GM23338 (cell line): ENCODE results near the gene NPC2. TPM values are rescaled to one million over a fixed set of nuclear protein-coding genes. Genes with fewer than 3 reads are reported as not detected.

ENCODE experiments used
- ATAC-seq: fragments of 200-7000 bp; cut with Tn5 transposase; 3 replicates; pipeline ENCODE4 v1.9.1; 2020
- DNase-seq: peaks from one replicate; pipeline ENCODE4 v3.0.0-alpha.2; 2015; ENCODE audit warnings: low spot score
- H2AFZ ChIP-seq: fragments of 200-600 bp; sonication (generic); 2 replicates; pipeline ENCODE4 v1.8.0; 2016; ENCODE audit warnings: antibody characterized with exemption, mild to moderate bottlenecking, moderate library complexity
- H3F3A ChIP-seq: fragments of 200-600 bp; sonication (generic); replicated peaks from 2 replicates; pipeline ENCODE4 v1.8.0; 2017; ENCODE audit warnings: antibody characterized with exemption, mixed run types, low read depth
- H3K27ac ChIP-seq: fragments of 200-600 bp; sonication (generic); 2 replicates; pipeline ENCODE4 v1.6.1; 2016; ENCODE audit warnings: low read depth
- H3K27me3 ChIP-seq: fragments of 200-600 bp; sonication (generic); 2 replicates; pipeline ENCODE4 v1.8.0; 2016; ENCODE audit warnings: mild to moderate bottlenecking, mixed run types, moderate library complexity; ENCODE audit not compliant: insufficient read depth
- H3K36me3 ChIP-seq: fragments of 200-600 bp; sonication (generic); 2 replicates; pipeline ENCODE4 v1.8.0; 2016; ENCODE audit warnings: mild to moderate bottlenecking; ENCODE audit not compliant: insufficient read depth
- H3K4me1 ChIP-seq: fragments of 200-600 bp; sonication (generic); 2 replicates; pipeline ENCODE4 v1.8.0; 2016; ENCODE audit warnings: mild to moderate bottlenecking, moderate library complexity; ENCODE audit not compliant: insufficient read depth
- H3K4me2 ChIP-seq: fragments of 200-600 bp; sonication (generic); 2 replicates; pipeline ENCODE4 v1.7.1; 2017; ENCODE audit warnings: mixed run types
- H3K4me3 ChIP-seq: fragments of 200-600 bp; sonication (generic); 2 replicates; pipeline ENCODE4 v1.6.1; 2016; ENCODE audit warnings: mixed run types
- H3K79me2 ChIP-seq: fragments of 200-600 bp; sonication (generic); replicated peaks from 2 replicates; pipeline ENCODE4 v1.8.0; 2017; ENCODE audit warnings: mild to moderate bottlenecking; ENCODE audit not compliant: insufficient read depth
- H3K9me2 ChIP-seq: fragments of 200-600 bp; sonication (generic); 2 replicates; pipeline ENCODE4 v1.8.0; 2017; ENCODE audit not compliant: insufficient read depth
- H4K20me1 ChIP-seq: fragments of 200-600 bp; sonication (generic); replicated peaks from 2 replicates; pipeline ENCODE4 v1.8.0; 2017; ENCODE audit warnings: mild to moderate bottlenecking; ENCODE audit not compliant: insufficient read depth
- H3K27ac Mint-ChIP-seq: 2 replicates; pipeline ENCODE4 v1.8.0; 2020; ENCODE audit warnings: inconsistent platforms, mild to moderate bottlenecking, moderate library complexity, mixed read lengths
- H3K27me3 Mint-ChIP-seq: 3 replicates; pipeline ENCODE4 v1.8.0; 2022; ENCODE audit warnings: low read depth, mild to moderate bottlenecking, moderate library complexity, mixed read lengths, inconsistent platforms; ENCODE audit not compliant: insufficient read depth, poor library complexity
- H3K36me3 Mint-ChIP-seq: 3 replicates; pipeline ENCODE4 v1.8.0; 2021; ENCODE audit warnings: low read depth, mild to moderate bottlenecking, inconsistent platforms, moderate library complexity, mixed read lengths
- H3K4me1 Mint-ChIP-seq: 3 replicates; pipeline ENCODE4 v1.8.0; 2020; ENCODE audit warnings: mild to moderate bottlenecking, inconsistent platforms, mixed read lengths
- H3K4me3 Mint-ChIP-seq: 3 replicates; pipeline ENCODE4 v1.8.0; 2021; ENCODE audit warnings: moderate library complexity, mild to moderate bottlenecking, inconsistent platforms, mixed read lengths
- H3K9me3 Mint-ChIP-seq: 3 replicates; pipeline ENCODE4 v1.8.0; 2020; ENCODE audit warnings: moderate library complexity, mild to moderate bottlenecking, inconsistent platforms, mixed read lengths
- CREB1 ChIP-seq: fragments of 250-450 bp; sonication (Bioruptor Pico); IDR thresholded peaks from 2 replicates; pipeline ENCODE4 v1.5.0; 2020; ENCODE audit warnings: low read depth, mild to moderate bottlenecking, moderate library complexity
- CTCF ChIP-seq, 2 experiments: fragments of 200-600 bp in 1 of 2; sonication (generic) in 1 of 2; conservative IDR thresholded peaks; 2 replicates each; pipeline versions ENCODE4 v1.5.1 to v1.6.1; 2016 to 2017; ENCODE audit warnings: antibody characterized with exemption in 2 of 2, low read depth in 2 of 2, mild to moderate bottlenecking in 2 of 2, moderate library complexity in 1 of 2
- EZH2 ChIP-seq: fragments of 200-600 bp; sonication (generic); IDR thresholded peaks from one replicate; pipeline ENCODE4 v1.8.0; 2017; ENCODE audit warnings: antibody characterized with exemption, mild to moderate bottlenecking, low read depth; ENCODE audit not compliant: unreplicated experiment
- EZH2phosphoT487 ChIP-seq: fragments of 200-600 bp; sonication (generic); IDR thresholded peaks from one replicate; pipeline ENCODE4 v1.8.1; 2018; ENCODE audit warnings: antibody characterized with exemption; ENCODE audit not compliant: unreplicated experiment
- JUNB ChIP-seq: IDR thresholded peaks from one replicate; pipeline ENCODE4 v1.6.1; 2016; ENCODE audit warnings: antibody characterized with exemption; ENCODE audit not compliant: unreplicated experiment
- NANOG ChIP-seq: IDR thresholded peaks from 2 replicates; pipeline ENCODE4 v1.6.1; 2016; ENCODE audit warnings: antibody characterized with exemption, borderline replicate concordance
- POLR2AphosphoS5 ChIP-seq: IDR thresholded peaks from 2 replicates; pipeline ENCODE4 v1.6.1; 2016; ENCODE audit warnings: antibody characterized with exemption, low read depth
- REST ChIP-seq: IDR thresholded peaks from one replicate; pipeline ENCODE4 v1.6.1; 2018; ENCODE audit warnings: antibody characterized with exemption; ENCODE audit not compliant: unreplicated experiment
- ZNF114 ChIP-seq: fragments of 250-450 bp; sonication (Bioruptor Pico); IDR thresholded peaks from 2 replicates; pipeline ENCODE4 v1.5.0; 2020; ENCODE audit warnings: mild to moderate bottlenecking, moderate library complexity
- ZNF331 ChIP-seq: fragments of 250-450 bp; sonication (Bioruptor Pico); IDR thresholded peaks from 2 replicates; pipeline ENCODE4 v1.5.0; 2020; ENCODE audit warnings: low read depth, mild to moderate bottlenecking, moderate library complexity
- ZNF462 ChIP-seq: fragments of 250-450 bp; sonication (Bioruptor Pico); IDR thresholded peaks from 2 replicates; pipeline ENCODE4 v1.5.0; 2020; ENCODE audit warnings: mild to moderate bottlenecking, moderate library complexity
- polyA plus RNA-seq: library from polyadenylated mRNA; unstranded; fragments of >200 nt; fragmentation: Nextera tagmentation; extraction: Ambion mirVana; gene quantifications from 2 replicates; pipeline ENCODE4 v1.2.1, GENCODE V29; 2016
- total RNA-seq: library from RNA; depleted of rRNA; stranded (reverse); fragments of >200 nt; shearing (Covaris generic); gene quantifications from 2 replicates; pipeline ENCODE4 v1.2.3, GENCODE V29; 2014

The NPC2 gene
- total and polyA plus RNA-seq, 2 experiments from 2014 or later = 287 to 344 TPM

- TF ChIP-seq ZNF462 (CRISPR knock-in tag) (no peak), POLR2AphosphoS5 (no peak), ZNF114 (CRISPR knock-in tag) (no peak)
Observed at GRCh38 chr14:74524812-74525135, 31.7 kb upstream of the NPC2 start (continued).

GRCh38 chr14:74524076-74524811 is 31.1 kb upstream of the NPC2 start:
- DNase-seq = no peak
- no peak for TF ChIP-seq POLR2AphosphoS5
- TF ChIP-seq CREB1 (CRISPR knock-in tag) = no peak
- TF ChIP-seq EZH2phosphoT487 = no peak
- no peak for TF ChIP-seq ZNF331 (CRISPR knock-in tag)
- TF ChIP-seq EZH2 = no peak
- no peak for TF ChIP-seq REST
- no peak for TF ChIP-seq ZNF114 (CRISPR knock-in tag)
- TF ChIP-seq CTCF (conservative IDR thresholded peaks at IDR 0.05; ENCODE audit: low read depth in 2 of 2) = no peak
- no peak for TF ChIP-seq JUNB
- TF ChIP-seq NANOG = no peak

More at GRCh38 chr14:74524076-74524811, 31.1 kb upstream of the NPC2 start:
- peaks cover 6% of the 10 kb centered on the region for H3K4me1 Mint-ChIP-seq
- H3K27me3 ChIP-seq = no peaks in the 10 kb centered on the region
- H3K36me3 ChIP-seq = no peaks in the 10 kb centered on the region
- H3K4me3 Mint-ChIP-seq = no peak overlapping the region
- H3K27ac Mint-ChIP-seq = no peak overlapping the region
- no peaks in the 10 kb centered on the region for H4K20me1 ChIP-seq
- H2AFZ ChIP-seq = no peak overlapping the region
- no peaks in the 10 kb centered on the region for H3F3A ChIP-seq
- ATAC-seq = peak; percentile 25
- H3K27ac ChIP-seq = no peak overlapping the region
- H3K27me3 Mint-ChIP-seq = peaks cover 6% of the 10 kb centered on the region
- H3K36me3 Mint-ChIP-seq = no peaks in the 10 kb centered on the region
- H3K4me3 ChIP-seq = no peak overlapping the region
- no peak overlapping the region for H3K4me2 ChIP-seq
- no peaks in the 10 kb centered on the region for H3K9me2 ChIP-seq
- no peaks in the 10 kb centered on the region for H3K4me1 ChIP-seq
- no peaks in the 10 kb centered on the region for H3K79me2 ChIP-seq
- no peaks in the 10 kb centered on the region for H3K9me3 Mint-ChIP-seq
